ENCODE results near the gene PRX.

DNA sequence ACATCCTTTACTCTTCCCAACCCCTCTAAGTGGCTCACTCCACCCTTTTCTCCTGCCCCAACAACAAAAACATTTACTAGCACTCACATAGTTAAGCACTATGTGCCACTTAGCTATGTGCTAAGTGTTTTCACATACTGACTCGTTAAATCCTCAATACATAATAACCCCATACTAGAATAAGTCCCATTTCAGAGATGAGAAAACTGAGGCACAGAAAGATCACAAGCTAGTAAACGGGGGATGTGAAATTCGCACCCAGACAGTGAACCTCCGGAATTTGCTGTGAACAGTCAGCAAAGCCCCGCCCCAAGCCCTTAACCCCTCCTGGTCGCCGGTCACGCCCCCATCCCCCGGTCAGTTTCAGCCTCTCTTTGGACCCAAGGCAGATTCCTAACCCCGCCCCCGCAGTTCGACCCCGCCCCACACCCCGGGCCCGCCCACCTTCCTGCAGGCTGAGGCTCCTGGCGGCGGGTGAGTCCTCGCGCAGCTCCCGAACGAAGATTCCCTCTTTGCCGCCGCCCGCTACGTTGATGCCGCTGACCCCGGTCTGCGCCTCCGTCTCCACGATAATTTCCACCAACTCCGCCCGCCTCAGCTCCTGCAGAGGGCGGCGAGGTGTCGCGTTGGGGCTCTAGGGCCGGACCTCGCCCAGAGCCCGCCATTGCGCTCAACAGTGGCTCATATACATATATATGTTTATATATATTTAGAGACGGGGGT lies 9.8 kb downstream of the PRX start:
- TF ChIP-seq, protein P1, sequence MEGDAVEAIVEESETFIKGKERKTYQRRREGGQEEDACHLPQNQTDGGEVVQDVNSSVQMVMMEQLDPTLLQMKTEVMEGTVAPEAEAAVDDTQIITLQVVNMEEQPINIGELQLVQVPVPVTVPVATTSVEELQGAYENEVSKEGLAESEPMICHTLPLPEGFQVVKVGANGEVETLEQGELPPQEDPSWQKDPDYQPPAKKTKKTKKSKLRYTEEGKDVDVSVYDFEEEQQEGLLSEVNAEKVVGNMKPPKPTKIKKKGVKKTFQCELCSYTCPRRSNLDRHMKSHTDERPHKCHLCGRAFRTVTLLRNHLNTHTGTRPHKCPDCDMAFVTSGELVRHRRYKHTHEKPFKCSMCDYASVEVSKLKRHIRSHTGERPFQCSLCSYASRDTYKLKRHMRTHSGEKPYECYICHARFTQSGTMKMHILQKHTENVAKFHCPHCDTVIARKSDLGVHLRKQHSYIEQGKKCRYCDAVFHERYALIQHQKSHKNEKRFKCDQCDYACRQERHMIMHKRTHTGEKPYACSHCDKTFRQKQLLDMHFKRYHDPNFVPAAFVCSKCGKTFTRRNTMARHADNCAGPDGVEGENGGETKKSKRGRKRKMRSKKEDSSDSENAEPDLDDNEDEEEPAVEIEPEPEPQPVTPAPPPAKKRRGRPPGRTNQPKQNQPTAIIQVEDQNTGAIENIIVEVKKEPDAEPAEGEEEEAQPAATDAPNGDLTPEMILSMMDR (optimal IDR thresholded peaks at IDR 0.05 in 1 of 3, IDR thresholded peaks at IDR 0.05 in 1 of 3, conservative IDR thresholded peaks at IDR 0.05 in 1 of 3; ENCODE audit: extremely low read depth in 1 of 3, insufficient read depth in 2 of 3, low read length in 3 of 3) = no peak
- TF ChIP-seq EZH2 (IDR thresholded peaks at IDR 0.05; ENCODE audit: low read length) = no peak

Measured in keratinocyte (primary cell).